Measurements from ENCODE around the gene MACF1.

DNA sequence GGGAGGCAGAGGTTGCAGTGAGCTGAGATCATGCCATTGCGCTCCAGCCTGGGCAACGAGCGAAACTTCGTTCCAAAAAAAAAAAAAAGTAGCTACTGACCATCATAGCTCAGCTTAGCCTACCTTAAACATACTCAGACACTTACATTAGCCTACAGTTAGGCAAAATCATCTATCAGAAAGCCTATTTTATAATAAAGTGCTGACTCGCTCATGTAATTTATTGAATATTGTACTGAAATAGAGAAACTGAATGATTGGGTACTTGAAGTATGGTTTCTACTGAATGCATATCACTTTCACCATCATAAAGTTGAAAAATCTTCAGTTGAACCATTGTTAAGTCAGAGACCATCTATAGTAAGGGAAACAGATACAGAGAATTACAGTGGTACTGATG, 193.0 kb downstream of the MACF1 start:
- TF ChIP-seq POLR2A (IDR thresholded peaks at IDR 0.05; ENCODE audit: low read depth, low read length) (no peak), POLR2AphosphoS5 (IDR thresholded peaks at IDR 0.05; ENCODE audit: low read depth, low read length) (no peak), TAF1 (IDR thresholded peaks at IDR 0.05; ENCODE audit: low read depth, low read length) (no peak), PAX5 (IDR thresholded peaks at IDR 0.05; ENCODE audit: insufficient read depth, low read length, severe bottlenecking) (no peak)

Data from GM12891 (cell line).